ENCODE data around the gene EMID1. TPM values are rescaled to one million over a fixed set of nuclear protein-coding genes. Genes with fewer than 3 reads are reported as not detected.

The EMID1 gene
- polyA plus RNA-seq, 1 donor, result 152 TPM

DNA sequence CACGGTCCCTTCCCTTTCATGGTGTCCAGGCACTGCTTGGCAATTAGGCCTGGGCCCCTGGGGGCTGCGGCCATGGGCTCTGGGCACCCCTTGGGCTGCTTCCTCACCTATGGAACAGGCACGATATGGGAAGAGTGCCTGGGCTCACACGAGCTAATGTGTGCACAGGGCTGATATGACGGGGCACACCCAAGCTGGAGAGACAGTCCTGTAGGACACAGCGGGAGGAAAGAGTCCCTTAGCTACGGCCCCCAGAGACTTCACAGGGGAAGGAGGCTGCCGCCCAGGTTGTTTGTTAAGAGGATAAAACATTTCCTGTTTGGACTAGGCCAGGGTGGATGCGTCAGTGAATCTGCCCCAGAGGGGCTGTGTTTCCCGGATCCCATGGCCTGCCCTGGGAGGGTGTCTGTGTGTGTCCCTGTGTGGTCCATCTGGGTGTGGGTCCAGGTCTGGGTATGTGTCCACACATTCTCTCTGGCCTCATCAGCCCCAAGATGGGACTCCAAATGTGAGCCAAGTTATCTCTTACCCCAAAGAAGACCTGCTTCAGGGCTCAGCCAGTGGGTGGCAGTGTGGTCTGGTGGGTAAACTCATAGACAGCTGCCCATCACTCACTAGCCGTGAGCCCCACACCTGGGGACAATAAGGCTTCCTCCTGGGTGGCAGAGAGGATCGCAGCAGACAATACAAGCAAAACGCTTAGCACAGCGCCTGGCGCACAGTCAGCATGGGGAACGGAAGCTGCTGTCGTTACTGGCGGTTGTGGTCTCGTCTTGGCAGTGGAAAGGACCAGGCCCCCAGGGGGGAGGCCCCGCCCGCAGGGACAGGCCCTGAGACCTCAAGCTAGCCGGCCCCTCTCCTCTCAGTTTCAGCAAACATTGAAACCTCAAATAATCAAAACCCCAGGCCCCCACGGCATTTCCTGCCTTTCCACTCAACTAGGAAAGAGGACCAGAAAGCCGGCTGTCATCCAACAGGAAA is 3.2 kb upstream of the EMID1 start:
- Histone ChIP-seq H3K4me1 (ENCODE audit: control insufficient read depth, insufficient read depth, low read length) (peaks cover 17% of the 10 kb centered on the region), H3K27me3 (ENCODE audit: control insufficient read depth, insufficient read depth, low read length) (no peaks in the 10 kb centered on the region), H3K36me3 (ENCODE audit: control insufficient read depth, insufficient read depth, low read length) (no peaks in the 10 kb centered on the region), H3K9me3 (ENCODE audit: control insufficient read depth, low read depth, low read length) (no peaks in the 10 kb centered on the region), H3K4me3 (ENCODE audit: low read length) (no peak overlapping the region), H3K27ac (ENCODE audit: low read length) (peak overlapping the region; percentile 57)
- DNase-seq, result peak; percentile 56 to 73
- WGBS (ENCODE audit: insufficient coverage, low lambda C conversion rate), result no CpG with 5 or more reads among the region's 24 CpGs

GRCh38 chr22:29203488-29204454 is 1.9 kb upstream of the EMID1 start:
- H3K27ac ChIP-seq (ENCODE audit: low read length), result no peak overlapping the region

GRCh38 chr22:29204455-29205183 is 1.1 kb upstream of the EMID1 start:
- H3K9me3 ChIP-seq (ENCODE audit: control insufficient read depth, low read depth, low read length), result no peaks in the 10 kb centered on the region
- DNase-seq, result no peak
- H3K36me3 ChIP-seq (ENCODE audit: control insufficient read depth, insufficient read depth, low read length), result no peaks in the 10 kb centered on the region
- peak overlapping the region; percentile 19 for H3K27ac ChIP-seq (ENCODE audit: low read length)
- H3K4me3 ChIP-seq (ENCODE audit: low read length), result no peak overlapping the region
- no CpG with 5 or more reads among the region's 8 CpGs for WGBS (ENCODE audit: insufficient coverage, low lambda C conversion rate)
- peaks cover 37% of the 10 kb centered on the region for H3K4me1 ChIP-seq (ENCODE audit: control insufficient read depth, insufficient read depth, low read length)
- no peaks in the 10 kb centered on the region for H3K27me3 ChIP-seq (ENCODE audit: control insufficient read depth, insufficient read depth, low read length)

More at GRCh38 chr22:29203488-29204454, 1.9 kb upstream of the EMID1 start:
- no peaks in the 10 kb centered on the region for H3K27me3 ChIP-seq (ENCODE audit: control insufficient read depth, insufficient read depth, low read length)
- DNase-seq, result no peak
- H3K4me3 ChIP-seq (ENCODE audit: low read length), result no peak overlapping the region
- H3K36me3 ChIP-seq (ENCODE audit: control insufficient read depth, insufficient read depth, low read length), result no peaks in the 10 kb centered on the region
- peaks cover 29% of the 10 kb centered on the region for H3K4me1 ChIP-seq (ENCODE audit: control insufficient read depth, insufficient read depth, low read length)
- H3K9me3 ChIP-seq (ENCODE audit: control insufficient read depth, low read depth, low read length), result no peaks in the 10 kb centered on the region
- 100% methylated on average over 1 of the region's 9 CpGs for WGBS (ENCODE audit: insufficient coverage, low lambda C conversion rate)

DNA sequence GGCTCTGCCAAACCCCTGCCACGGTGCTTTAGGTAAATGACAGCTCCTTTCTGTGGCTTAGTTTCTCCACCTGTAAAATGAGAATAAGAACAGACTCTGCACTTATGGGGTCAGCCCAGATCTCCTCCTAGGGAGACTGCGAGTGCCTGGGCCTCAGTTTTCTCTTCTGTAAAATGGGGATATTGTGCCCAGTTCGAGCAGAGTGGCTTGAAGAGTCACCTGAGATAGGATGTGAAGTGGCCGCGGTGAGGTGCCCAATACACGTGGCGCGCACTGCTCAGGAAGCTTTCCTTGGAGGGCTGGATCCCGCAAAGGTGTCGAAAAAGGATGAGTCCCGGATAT is 473 bp upstream of the EMID1 start:
- no CpG with 5 or more reads among the region's 11 CpGs for WGBS (ENCODE audit: insufficient coverage, low lambda C conversion rate)
- DNase-seq, result no peak
- H3K36me3 ChIP-seq (ENCODE audit: control insufficient read depth, insufficient read depth, low read length), result no peaks in the 10 kb centered on the region
- peaks cover 41% of the 10 kb centered on the region for H3K4me1 ChIP-seq (ENCODE audit: control insufficient read depth, insufficient read depth, low read length)
- peak overlapping the region; percentile 47 for H3K4me3 ChIP-seq (ENCODE audit: low read length)
- no peaks in the 10 kb centered on the region for H3K27me3 ChIP-seq (ENCODE audit: control insufficient read depth, insufficient read depth, low read length)
- no peaks in the 10 kb centered on the region for H3K9me3 ChIP-seq (ENCODE audit: control insufficient read depth, low read depth, low read length)
- peak overlapping the region; percentile 19 for H3K27ac ChIP-seq (ENCODE audit: low read length)

DNA sequence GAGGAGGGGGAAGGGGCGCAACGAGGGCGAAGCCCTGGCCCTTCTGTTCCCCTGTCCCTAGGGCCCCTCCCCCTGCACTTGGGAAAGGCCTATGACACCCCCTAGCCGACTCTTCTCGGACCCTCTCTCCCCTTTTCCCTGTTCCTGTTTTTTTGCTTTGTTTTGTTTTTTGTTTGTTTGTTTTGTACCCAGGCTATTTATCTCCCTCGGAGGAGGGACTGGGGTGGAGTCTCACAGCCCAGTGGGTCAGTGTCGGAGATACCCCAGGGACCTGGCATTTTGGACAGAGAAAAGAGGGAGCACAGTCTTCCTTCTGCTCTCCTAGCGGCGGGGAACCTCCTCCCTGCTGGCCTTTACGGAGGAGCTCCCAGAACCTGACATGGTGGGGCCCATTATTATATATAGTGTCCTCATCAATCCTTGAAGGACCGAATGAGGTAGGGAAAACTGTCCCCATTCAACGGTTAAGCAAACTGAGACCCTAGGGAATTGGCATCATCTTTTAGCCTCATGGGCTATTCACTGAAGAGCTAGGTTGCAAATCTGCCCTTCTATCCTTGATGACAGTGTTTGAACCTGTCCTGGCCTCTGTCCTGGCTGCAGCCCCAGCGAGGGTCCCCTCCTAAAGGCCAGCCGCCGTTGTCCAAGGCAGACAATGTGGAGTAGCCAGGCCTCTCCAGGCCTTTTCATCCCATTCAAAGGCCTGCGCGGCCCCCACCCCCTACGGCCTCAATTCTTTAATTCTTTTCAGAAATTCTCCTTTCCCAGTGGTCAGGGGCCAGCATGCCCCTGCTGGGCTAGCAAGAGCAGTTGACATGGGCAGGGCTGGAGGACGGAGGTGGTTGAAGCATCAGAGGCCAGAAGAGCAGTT is 911 bp downstream of the EMID1 start:
- peak overlapping the region; percentile 96 for H3K4me3 ChIP-seq (ENCODE audit: low read length)
- WGBS (ENCODE audit: insufficient coverage, low lambda C conversion rate), result 0% methylated on average over 2 of the region's 19 CpGs
- H3K36me3 ChIP-seq (ENCODE audit: control insufficient read depth, insufficient read depth, low read length), result no peaks in the 10 kb centered on the region
- H3K27me3 ChIP-seq (ENCODE audit: control insufficient read depth, insufficient read depth, low read length), result no peaks in the 10 kb centered on the region
- H3K27ac ChIP-seq (ENCODE audit: low read length), result peak overlapping the region; percentile 77
- peaks cover 41% of the 10 kb centered on the region for H3K4me1 ChIP-seq (ENCODE audit: control insufficient read depth, insufficient read depth, low read length)
- no peak for DNase-seq
- no peaks in the 10 kb centered on the region for H3K9me3 ChIP-seq (ENCODE audit: control insufficient read depth, low read depth, low read length)

DNA sequence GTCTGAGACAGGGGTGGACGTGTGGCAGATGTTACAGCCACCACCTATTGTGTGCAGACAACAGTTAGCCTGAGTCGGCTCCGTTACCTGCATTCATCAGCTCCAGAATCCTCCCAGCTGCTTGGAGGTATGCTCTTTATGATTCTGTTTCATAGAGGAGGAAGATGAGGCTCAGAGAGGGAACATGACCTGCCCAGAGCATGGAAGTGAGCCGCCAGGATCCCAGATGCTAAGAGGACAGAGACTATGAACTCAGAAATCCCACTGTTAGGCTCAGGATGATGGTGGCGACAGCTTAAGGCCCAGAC is 1.5 kb downstream of the EMID1 start:
- Histone ChIP-seq H3K27me3 (ENCODE audit: control insufficient read depth, insufficient read depth, low read length) (no peaks in the 10 kb centered on the region), H3K27ac (ENCODE audit: low read length) (peak overlapping the region; percentile 74), H3K4me3 (ENCODE audit: low read length) (peak overlapping the region; percentile 96), H3K4me1 (ENCODE audit: control insufficient read depth, insufficient read depth, low read length) (peaks cover 35% of the 10 kb centered on the region), H3K9me3 (ENCODE audit: control insufficient read depth, low read depth, low read length) (no peaks in the 10 kb centered on the region), H3K36me3 (ENCODE audit: control insufficient read depth, insufficient read depth, low read length) (peaks cover under 1% of the 10 kb centered on the region)
- DNase-seq, result no peak
- WGBS (ENCODE audit: insufficient coverage, low lambda C conversion rate), result no CpG with 5 or more reads among the region's 5 CpGs

- DNase-seq, result peak in 1 of 2 donors; percentile 43
- no CpG with 5 or more reads among the region's 11 CpGs for WGBS (ENCODE audit: insufficient coverage, low lambda C conversion rate)
- H3K27me3 ChIP-seq (ENCODE audit: control insufficient read depth, insufficient read depth, low read length), result no peaks in the 10 kb centered on the region
- H3K4me1 ChIP-seq (ENCODE audit: control insufficient read depth, insufficient read depth, low read length), result peaks cover 30% of the 10 kb centered on the region
- no peaks in the 10 kb centered on the region for H3K9me3 ChIP-seq (ENCODE audit: control insufficient read depth, low read depth, low read length)
- H3K36me3 ChIP-seq (ENCODE audit: control insufficient read depth, insufficient read depth, low read length), result peaks cover 6% of the 10 kb centered on the region
- peak overlapping the region; percentile 96 for H3K4me3 ChIP-seq (ENCODE audit: low read length)
- H3K27ac ChIP-seq (ENCODE audit: low read length), result peak overlapping the region; percentile 74
These were observed 2.1 kb downstream of the EMID1 start for GRCh38 chr22:29207562-29208501.

DNA sequence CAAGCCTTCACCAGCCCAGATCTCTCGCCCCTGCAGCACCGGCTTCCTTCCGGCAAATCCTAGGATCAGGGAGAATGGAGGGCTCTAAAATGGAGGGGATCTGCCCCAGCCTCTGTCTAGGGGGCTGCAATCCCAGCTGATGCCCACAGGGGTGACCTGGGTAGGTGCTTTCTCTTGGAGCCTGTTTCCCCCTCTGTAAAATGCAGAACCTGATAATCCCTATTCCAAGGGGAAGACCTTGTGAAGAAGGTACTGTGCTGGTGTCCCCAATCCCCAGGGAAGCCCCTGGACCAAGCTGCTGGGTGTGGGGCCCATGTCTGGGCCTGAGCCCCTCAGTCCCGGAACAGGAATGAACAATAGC is 2.8 kb downstream of the EMID1 start:
- peak overlapping the region; percentile 23 for H3K4me3 ChIP-seq (ENCODE audit: low read length)
- peak overlapping the region; percentile 74 for H3K27ac ChIP-seq (ENCODE audit: low read length)
- H3K27me3 ChIP-seq (ENCODE audit: control insufficient read depth, insufficient read depth, low read length), result no peaks in the 10 kb centered on the region
- peaks cover 30% of the 10 kb centered on the region for H3K4me1 ChIP-seq (ENCODE audit: control insufficient read depth, insufficient read depth, low read length)
- WGBS (ENCODE audit: insufficient coverage, low lambda C conversion rate), result no CpG with 5 or more reads among the region's 4 CpGs
- peaks cover 11% of the 10 kb centered on the region for H3K36me3 ChIP-seq (ENCODE audit: control insufficient read depth, insufficient read depth, low read length)
- no peaks in the 10 kb centered on the region for H3K9me3 ChIP-seq (ENCODE audit: control insufficient read depth, low read depth, low read length)
- DNase-seq, result no peak

Data from large intestine (tissue), 3 donors.